ENCODE data around the gene SLC6A9. TPM values are rescaled to one million over a fixed set of nuclear protein-coding genes. Genes with fewer than 3 reads are reported as not detected.

The SLC6A9 gene
- total and polyA plus RNA-seq, 2 experiments from 2014 or later, result 14.4 to 20.0 TPM

DNA sequence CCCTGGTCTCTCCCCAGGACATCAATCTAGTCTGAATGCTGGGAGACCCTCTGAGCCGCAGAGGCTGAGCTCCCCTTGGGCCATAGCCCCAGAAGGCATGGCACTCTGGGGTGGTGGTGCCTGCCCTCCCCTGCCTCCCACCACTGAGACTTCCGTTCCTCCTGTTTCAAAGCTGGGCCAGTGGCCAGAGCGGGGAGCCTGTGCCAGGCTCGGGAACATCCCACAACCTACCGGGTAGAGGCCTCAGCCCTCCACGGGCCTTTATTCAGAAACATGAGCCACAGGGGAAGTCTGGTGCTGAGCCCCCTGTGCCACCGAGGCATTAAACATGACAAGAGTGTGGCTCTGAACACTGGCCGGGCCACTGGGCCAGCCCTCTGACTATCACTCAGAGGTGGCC, 31.8 kb downstream of the SLC6A9 start:
- Mint-ChIP-seq H3K27ac (no peak overlapping the region), H3K4me1 (peaks cover 20% of the 10 kb centered on the region), H3K9me3 (no peaks in the 10 kb centered on the region), H3K4me3 (no peak overlapping the region), H3K27me3 (ENCODE audit: insufficient read depth, low read depth, poor library complexity) (peaks cover 12% of the 10 kb centered on the region), H3K36me3 (ENCODE audit: low read depth) (peaks cover 52% of the 10 kb centered on the region)
- no peak overlapping the region for H3K4me3 ChIP-seq
- H3K79me2 ChIP-seq (replicated peaks; ENCODE audit: insufficient read depth), result no peaks in the 10 kb centered on the region
- ATAC-seq, result no peak
- no peak overlapping the region for H2AFZ ChIP-seq
- peaks cover 10% of the 10 kb centered on the region; the same call in 1 of the 2 replicates for H3K36me3 ChIP-seq (ENCODE audit: insufficient read depth)
- no peaks in the 10 kb centered on the region for H3K9me2 ChIP-seq (ENCODE audit: insufficient read depth)
- H4K20me1 ChIP-seq (replicated peaks; ENCODE audit: insufficient read depth), result no peaks in the 10 kb centered on the region; the same call in 1 of the 2 replicates
- 0 out of 2 replicates have a peak, but pooled peaks cover 2% of the 10 kb centered on the region for H3K4me1 ChIP-seq (ENCODE audit: insufficient read depth)
- no peak for DNase-seq (ENCODE audit: low spot score)
- no peak overlapping the region for H3K4me2 ChIP-seq
- peaks cover 3% of the 10 kb centered on the region; the same call in 1 of the 2 replicates for H3F3A ChIP-seq (replicated peaks; ENCODE audit: low read depth)
- TF ChIP-seq EZH2phosphoT487 (IDR thresholded peaks at IDR 0.05; ENCODE audit: unreplicated experiment) (no peak), POLR2AphosphoS5 (IDR thresholded peaks at IDR 0.05; ENCODE audit: low read depth) (no peak), ETS1 (IDR thresholded peaks at IDR 0.05) (no peak), ZNF331 (CRISPR knock-in tag; IDR thresholded peaks at IDR 0.05; ENCODE audit: low read depth) (no peak), ZNF462 (CRISPR knock-in tag; IDR thresholded peaks at IDR 0.05) (no peak), CTCF (conservative IDR thresholded peaks at IDR 0.05; ENCODE audit: low read depth in 2 of 2) (no peak), JUNB (IDR thresholded peaks at IDR 0.05; ENCODE audit: unreplicated experiment) (no peak), EZH2 (IDR thresholded peaks at IDR 0.05; ENCODE audit: low read depth, unreplicated experiment) (no peak), STAT1 (IDR thresholded peaks at IDR 0.05; ENCODE audit: unreplicated experiment) (no peak), ZNF114 (CRISPR knock-in tag; IDR thresholded peaks at IDR 0.05) (no peak), CREB1 (CRISPR knock-in tag; IDR thresholded peaks at IDR 0.05; ENCODE audit: low read depth) (no peak), NANOG (IDR thresholded peaks at IDR 0.05; ENCODE audit: borderline replicate concordance) (no peak)
- TF ChIP-seq, protein P1, sequence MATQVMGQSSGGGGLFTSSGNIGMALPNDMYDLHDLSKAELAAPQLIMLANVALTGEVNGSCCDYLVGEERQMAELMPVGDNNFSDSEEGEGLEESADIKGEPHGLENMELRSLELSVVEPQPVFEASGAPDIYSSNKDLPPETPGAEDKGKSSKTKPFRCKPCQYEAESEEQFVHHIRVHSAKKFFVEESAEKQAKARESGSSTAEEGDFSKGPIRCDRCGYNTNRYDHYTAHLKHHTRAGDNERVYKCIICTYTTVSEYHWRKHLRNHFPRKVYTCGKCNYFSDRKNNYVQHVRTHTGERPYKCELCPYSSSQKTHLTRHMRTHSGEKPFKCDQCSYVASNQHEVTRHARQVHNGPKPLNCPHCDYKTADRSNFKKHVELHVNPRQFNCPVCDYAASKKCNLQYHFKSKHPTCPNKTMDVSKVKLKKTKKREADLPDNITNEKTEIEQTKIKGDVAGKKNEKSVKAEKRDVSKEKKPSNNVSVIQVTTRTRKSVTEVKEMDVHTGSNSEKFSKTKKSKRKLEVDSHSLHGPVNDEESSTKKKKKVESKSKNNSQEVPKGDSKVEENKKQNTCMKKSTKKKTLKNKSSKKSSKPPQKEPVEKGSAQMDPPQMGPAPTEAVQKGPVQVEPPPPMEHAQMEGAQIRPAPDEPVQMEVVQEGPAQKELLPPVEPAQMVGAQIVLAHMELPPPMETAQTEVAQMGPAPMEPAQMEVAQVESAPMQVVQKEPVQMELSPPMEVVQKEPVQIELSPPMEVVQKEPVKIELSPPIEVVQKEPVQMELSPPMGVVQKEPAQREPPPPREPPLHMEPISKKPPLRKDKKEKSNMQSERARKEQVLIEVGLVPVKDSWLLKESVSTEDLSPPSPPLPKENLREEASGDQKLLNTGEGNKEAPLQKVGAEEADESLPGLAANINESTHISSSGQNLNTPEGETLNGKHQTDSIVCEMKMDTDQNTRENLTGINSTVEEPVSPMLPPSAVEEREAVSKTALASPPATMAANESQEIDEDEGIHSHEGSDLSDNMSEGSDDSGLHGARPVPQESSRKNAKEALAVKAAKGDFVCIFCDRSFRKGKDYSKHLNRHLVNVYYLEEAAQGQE (IDR thresholded peaks at IDR 0.05; ENCODE audit: unreplicated experiment), result no peak
- H3K27ac ChIP-seq (ENCODE audit: low read depth), result no peak overlapping the region
- H3K27me3 ChIP-seq (ENCODE audit: insufficient read depth), result no peaks in the 10 kb centered on the region

All from GM23338 (cell line).